HG03108 (cell line): ENCODE results near the gene EVI5.
"Not testable (repeated sequence)": the region's sequence is repeated elsewhere in the genome, so short reads cannot be mapped to it uniquely, and the experiment has no call there.

Experiments used
- ATAC-seq: cut with Tn5 transposase; IDR thresholded peaks from one replicate; pipeline ENCODE4 v1.9.1; 2021; ENCODE audit warnings: moderate library complexity; ENCODE audit not compliant: unreplicated experiment

Gene EVI5

GRCh38 chr1:92792340-92792782 lies 7.5 kb upstream of the EVI5 start:
- ATAC-seq: no peak

- no peak for ATAC-seq
These were observed 6.7 kb upstream of the EVI5 start for GRCh38 chr1:92791487-92792066.

GRCh38 chr1:92790867-92791266 lies 6.0 kb upstream of the EVI5 start:
- ATAC-seq: no peak

GRCh38 chr1:92790081-92790480 lies 5.2 kb upstream of the EVI5 start:
- ATAC-seq: no peak

GRCh38 chr1:92786111-92786901 lies 1.4 kb upstream of the EVI5 start:
- ATAC-seq: no peak

GRCh38 chr1:92784021-92784638 lies 778 bp downstream of the EVI5 start:
- ATAC-seq: no peak

- not testable (repeated sequence) for ATAC-seq
These were observed 1.4 kb downstream of the EVI5 start for GRCh38 chr1:92783550-92783949.

GRCh38 chr1:92778376-92778775 lies 6.5 kb downstream of the EVI5 start:
- ATAC-seq: no peak

GRCh38 chr1:92774407-92774806 lies 10.5 kb downstream of the EVI5 start:
- ATAC-seq: no peak

GRCh38 chr1:92773749-92774148 lies 11.2 kb downstream of the EVI5 start:
- not testable (repeated sequence) for ATAC-seq

- no peak for ATAC-seq
These were observed 15.1 kb downstream of the EVI5 start for GRCh38 chr1:92769856-92770255.

- no peak for ATAC-seq
These were observed 16.0 kb downstream of the EVI5 start for GRCh38 chr1:92768915-92769314.

GRCh38 chr1:92768296-92768695 lies 16.6 kb downstream of the EVI5 start:
- no peak for ATAC-seq

GRCh38 chr1:92764116-92764515 lies 20.8 kb downstream of the EVI5 start:
- ATAC-seq: no peak

GRCh38 chr1:92762355-92762754 lies 22.6 kb downstream of the EVI5 start:
- no peak for ATAC-seq

GRCh38 chr1:92759361-92759760 lies 25.5 kb downstream of the EVI5 start:
- ATAC-seq: no peak

- no peak for ATAC-seq
These were observed 28.4 kb downstream of the EVI5 start for GRCh38 chr1:92756537-92756936.

GRCh38 chr1:92755541-92756461 lies 29.1 kb downstream of the EVI5 start:
- no peak for ATAC-seq

GRCh38 chr1:92754719-92755050 lies 30.2 kb downstream of the EVI5 start:
- ATAC-seq: no peak

GRCh38 chr1:92754000-92754718 lies 30.7 kb downstream of the EVI5 start:
- ATAC-seq: no peak

GRCh38 chr1:92752719-92753118 lies 32.2 kb downstream of the EVI5 start:
- ATAC-seq: no peak
